GM12878 (cell line): ENCODE results near the gene SEMA3D. TPM values are rescaled to one million over a fixed set of nuclear protein-coding genes. Genes with fewer than 3 reads are reported as not detected.
A peak's percentile ranks its signal among the peaks of the same experiment; 100 is the strongest.

Experiments used
- ATAC-seq: fragments of 200-7000 bp; cut with Tn5 transposase; 3 replicates; pipeline ENCODE4 v1.9.1; 2020; ENCODE audit warnings: mild to moderate bottlenecking, moderate library complexity
- BruUV-seq: library from RNA; stranded (reverse); fragments of 400-500 nt; replicated peaks from 2 replicates; lab custom pipeline; 2021; lab: Mats Ljungman, UMichigan
- CTCF ChIA-PET: fragments of 300-600 bp; sonication (Branson Sonifier 250); formaldehyde crosslinking; extraction: SDS; loops from one replicate; lab custom pipeline; 2021; ENCODE audit warnings: inconsistent platforms; lab: Yijun Ruan, JAX
- POLR2A ChIA-PET: fragments of 350-600 bp; formaldehyde crosslinking; extraction: SDS; loops from one replicate; lab custom pipeline; 2021; ENCODE audit warnings: inconsistent platforms; lab: Charles Lee
- RAD21 ChIA-PET: fragments of 300-600 bp; sonication (Branson Sonifier 250); formaldehyde crosslinking; loops from one replicate; lab custom pipeline; 2023; ENCODE audit warnings: antibody characterized with exemption; ENCODE audit not compliant: unreplicated experiment; lab: Charles Lee
- SMC1A ChIA-PET: fragments of 300-600 bp; sonication (Branson Sonifier 250); formaldehyde crosslinking; loops from one replicate; lab custom pipeline; 2023; ENCODE audit not compliant: unreplicated experiment, uncharacterized antibody; lab: Charles Lee
- DNase-seq: peaks from one replicate; pipeline ENCODE4 v3.0.0-alpha.2; 2011; ENCODE audit warnings: low read depth, low spot score
- FAIRE-seq: peaks from 3 replicates; lab custom pipeline; 2011; peaks lifted over from hg19 to GRCh38; lab: Jason Lieb, UNC
- H2AFZ ChIP-seq: 2 replicates; pipeline ENCODE4 v1.6.0; 2011; ENCODE audit warnings: low read depth, low read length, control low read depth; ENCODE audit not compliant: control insufficient read depth
- H3K27ac ChIP-seq: 2 replicates; pipeline ENCODE4 v1.5.1; 2011; ENCODE audit warnings: control low read depth; ENCODE audit not compliant: control insufficient read depth, insufficient read depth
- H3K27me3 ChIP-seq, 2 experiments: replicated peaks in 1 of 2; 2 replicates each; pipeline versions ENCODE4 v1.6.0 to v1.6.1; 2011; ENCODE audit warnings: low read length in 1 of 2; ENCODE audit not compliant: control insufficient read depth in 2 of 2, insufficient read depth in 2 of 2
- H3K36me3 ChIP-seq, 2 experiments: 2 replicates each; pipeline ENCODE4 v1.5.1; 2011; ENCODE audit warnings: low read length in 1 of 2; ENCODE audit not compliant: control insufficient read depth in 2 of 2, insufficient read depth in 2 of 2
- H3K4me1 ChIP-seq: 2 replicates; pipeline ENCODE4 v1.6.1; 2011; ENCODE audit warnings: mild to moderate bottlenecking, low read length, moderate library complexity, mixed read lengths; ENCODE audit not compliant: control insufficient read depth, insufficient read depth
- H3K4me2 ChIP-seq: 2 replicates; pipeline ENCODE4 v1.6.0; 2011; ENCODE audit warnings: control low read depth; ENCODE audit not compliant: control insufficient read depth, insufficient read depth
- H3K4me3 ChIP-seq: fragments of 200-600 bp; sonication (generic); 2 replicates; pipeline ENCODE4 v1.5.1; 2016
- H3K79me2 ChIP-seq: 2 replicates; pipeline ENCODE4 v1.6.0; 2011; ENCODE audit warnings: low read length; ENCODE audit not compliant: control insufficient read depth, insufficient read depth
- H3K9ac ChIP-seq: 2 replicates; pipeline ENCODE4 v1.8.0; 2011; ENCODE audit warnings: low read length, control low read depth, mixed read lengths; ENCODE audit not compliant: control insufficient read depth, insufficient read depth
- H3K9me3 ChIP-seq: replicated peaks from 3 replicates; pipeline ENCODE4 v1.5.1; 2011; ENCODE audit warnings: mild to moderate bottlenecking, low read length; ENCODE audit not compliant: control insufficient read depth, insufficient read depth
- H4K20me1 ChIP-seq: 2 replicates; pipeline ENCODE4 v1.6.0; 2011; ENCODE audit not compliant: control insufficient read depth, insufficient read depth
- ASH2L ChIP-seq: fragments of 300-600, 200-600 bp; sonication (generic); IDR thresholded peaks from 2 replicates; pipeline ENCODE4 v1.6.1; 2017; ENCODE audit warnings: low read depth, mild to moderate bottlenecking, borderline replicate concordance
- BHLHE40 ChIP-seq, 2 experiments: fragments of 450-650 bp in 1 of 2; IDR thresholded peaks; 2 replicates each; pipeline ENCODE4 v1.6.1; 2011 to 2017; ENCODE audit warnings: low read depth in 2 of 2, borderline replicate concordance in 1 of 2, improper control_type of control experiment in 1 of 2, low read length in 1 of 2, mild to moderate bottlenecking in 1 of 2
- LARP7 ChIP-seq: fragments of 450-650 bp; IDR thresholded peaks from 2 replicates; pipeline ENCODE4 v1.6.1; 2017; ENCODE audit warnings: mild to moderate bottlenecking
- NR2F1 ChIP-seq: fragments of 450-650 bp; conservative IDR thresholded peaks from 2 replicates; pipeline ENCODE4 v1.6.1; 2017; ENCODE audit warnings: mild to moderate bottlenecking
- RUNX3 ChIP-seq: IDR thresholded peaks from 2 replicates; pipeline ENCODE4 v1.6.1; 2012; ENCODE audit warnings: low read length, inconsistent platforms
- SREBF1 ChIP-seq: IDR thresholded peaks from 2 replicates; pipeline ENCODE4 v1.6.1; 2012; ENCODE audit warnings: mild to moderate bottlenecking, low read length
- WRNIP1 ChIP-seq: IDR thresholded peaks from 2 replicates; pipeline ENCODE4 v1.6.1; 2011; ENCODE audit warnings: low read depth, low read length, improper control_type of control experiment, borderline replicate concordance
- ZZZ3 ChIP-seq: IDR thresholded peaks from 2 replicates; pipeline ENCODE4 v1.6.1; 2011; ENCODE audit warnings: low read depth; ENCODE audit not compliant: control insufficient read depth, insufficient read length
- WGBS: methylation state at CpG from one replicate; pipeline ENCODE4 v1.1.6; 2016; ENCODE audit warnings: low lambda C conversion rate; ENCODE audit not compliant: insufficient replicate concordance, insufficient coverage; ENCODE audit errors: missing lambda C conversion rate; 5-methylcytosine and 5-hydroxymethylcytosine counted together
- in situ Hi-C: fragments of 300-500 bp; cut with MboI; formaldehyde crosslinking; loops from 9 replicates; pipeline ENCODE4 v1.14.3; 2018; ENCODE audit warnings: mixed read lengths
- intact Hi-C: fragments of 100-400 bp; cut with micrococcal nuclease; formaldehyde crosslinking; loops from one replicate; pipeline ENCODE4 v1.14.2; 2022; ENCODE audit not compliant: unreplicated experiment
- polyA plus RNA-seq, 11 experiments: library from polyadenylated mRNA; depleted of rRNA in 4 of 11; unstranded in 6 of 11; stranded (reverse) in 5 of 11; fragments of >200 nt; fragmentation: Nextera tagmentation in 4 of 11; fragmentation: Illumina TruSeq in 1 of 11; extraction: Ambion mirVana in 4 of 11; extraction: Trizol in 1 of 11; gene quantifications; 1 replicate in 1 of 11; 2 replicates in 10 of 11; pipeline versions ENCODE4 v1.2.1 to v1.2.3, GENCODE V29; 2011 to 2016; ENCODE audit warnings: inconsistent platforms in 2 of 11, missing spikeins in 2 of 11, low read depth in 1 of 11
- total RNA-seq, 4 experiments: library from RNA; depleted of rRNA in 3 of 4; stranded (reverse); fragments of >200 nt in 3 of 4; fragmentation: Illumina TruSeq in 1 of 4; extraction: Trizol in 1 of 4; gene quantifications; 2 replicates each; pipeline versions ENCODE4 v1.2.1 to v1.2.3, GENCODE V29; 2013 to 2021
- TF ChIP-seq, protein P1 (sequence below): fragments of 450-650 bp; IDR thresholded peaks from 2 replicates; pipeline ENCODE4 v1.6.1; 2017; ENCODE audit warnings: antibody characterized with exemption, mild to moderate bottlenecking, moderate library complexity

SEMA3D gene
- total and polyA plus RNA-seq, 10 of the 15 experiments (the other 5 are each of a cell fraction or from before 2014, with no cell fraction given) = 0.04 TPM; not detected in 9

DNA sequence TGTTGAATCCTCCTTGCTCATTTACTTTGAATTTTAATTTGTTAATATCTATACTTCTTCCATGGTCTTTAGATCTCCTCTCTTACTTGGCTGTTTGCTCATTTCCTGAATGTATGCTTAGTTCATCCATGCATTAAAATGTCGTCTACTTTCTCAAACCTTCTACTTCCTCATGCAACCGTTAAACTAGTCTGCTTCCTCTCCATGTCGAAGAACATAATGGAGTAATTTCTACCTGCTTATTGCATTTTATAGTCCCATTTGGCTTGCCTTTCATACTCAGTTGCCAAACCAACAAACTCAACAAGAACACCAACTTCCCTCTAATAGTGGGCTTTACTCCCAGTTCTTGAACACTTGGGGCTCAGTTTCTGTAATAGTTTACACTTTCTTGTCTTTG is 43.8 kb upstream of the SEMA3D start:
- ATAC-seq (0 out of 3 replicates have a peak, but pooled peaks have one; percentile 30), FAIRE-seq (no peak), DNase-seq (no peak)
- Histone ChIP-seq H4K20me1 (no peaks in the 10 kb centered on the region), H3K4me2 (no peak overlapping the region), H3K4me1 (no peaks in the 10 kb centered on the region), H3K36me3 (no peaks in the 10 kb centered on the region), H2AFZ (no peak overlapping the region), H3K9me3 (no peaks in the 10 kb centered on the region), H3K27me3 (no peaks in the 10 kb centered on the region), H3K27ac (no peak overlapping the region), H3K9ac (no peak overlapping the region), H3K4me3 (no peak overlapping the region), H3K79me2 (no peaks in the 10 kb centered on the region)
- CTCF ChIA-PET = no interaction called here
- TF ChIP-seq RUNX3 (no peak), NR2F1 (no peak), ASH2L (no peak), BHLHE40 (IDR thresholded peaks at IDR 0.05; ENCODE audit: borderline replicate concordance in 1 of 2, low read depth in 2 of 2, low read length in 1 of 2) (no peak), LARP7 (no peak), SREBF1 (no peak), ZZZ3 (no peak), WRNIP1 (no peak)
- TF ChIP-seq, protein P1, sequence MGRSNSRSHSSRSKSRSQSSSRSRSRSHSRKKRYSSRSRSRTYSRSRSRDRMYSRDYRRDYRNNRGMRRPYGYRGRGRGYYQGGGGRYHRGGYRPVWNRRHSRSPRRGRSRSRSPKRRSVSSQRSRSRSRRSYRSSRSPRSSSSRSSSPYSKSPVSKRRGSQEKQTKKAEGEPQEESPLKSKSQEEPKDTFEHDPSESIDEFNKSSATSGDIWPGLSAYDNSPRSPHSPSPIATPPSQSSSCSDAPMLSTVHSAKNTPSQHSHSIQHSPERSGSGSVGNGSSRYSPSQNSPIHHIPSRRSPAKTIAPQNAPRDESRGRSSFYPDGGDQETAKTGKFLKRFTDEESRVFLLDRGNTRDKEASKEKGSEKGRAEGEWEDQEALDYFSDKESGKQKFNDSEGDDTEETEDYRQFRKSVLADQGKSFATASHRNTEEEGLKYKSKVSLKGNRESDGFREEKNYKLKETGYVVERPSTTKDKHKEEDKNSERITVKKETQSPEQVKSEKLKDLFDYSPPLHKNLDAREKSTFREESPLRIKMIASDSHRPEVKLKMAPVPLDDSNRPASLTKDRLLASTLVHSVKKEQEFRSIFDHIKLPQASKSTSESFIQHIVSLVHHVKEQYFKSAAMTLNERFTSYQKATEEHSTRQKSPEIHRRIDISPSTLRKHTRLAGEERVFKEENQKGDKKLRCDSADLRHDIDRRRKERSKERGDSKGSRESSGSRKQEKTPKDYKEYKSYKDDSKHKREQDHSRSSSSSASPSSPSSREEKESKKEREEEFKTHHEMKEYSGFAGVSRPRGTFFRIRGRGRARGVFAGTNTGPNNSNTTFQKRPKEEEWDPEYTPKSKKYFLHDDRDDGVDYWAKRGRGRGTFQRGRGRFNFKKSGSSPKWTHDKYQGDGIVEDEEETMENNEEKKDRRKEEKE = no peak
- in situ Hi-C loops = no loop called here
- 2% methylated on average over 3 of the region's 3 CpGs for WGBS
- POLR2A ChIA-PET = no interaction called here
- RAD21 ChIA-PET = no interaction called here
- SMC1A ChIA-PET = no interaction called here
- BruUV-seq = no TSS peak
- intact Hi-C loops = no loop called here
